ENCODE results near the gene XCL1.

XCL1 gene

DNA sequence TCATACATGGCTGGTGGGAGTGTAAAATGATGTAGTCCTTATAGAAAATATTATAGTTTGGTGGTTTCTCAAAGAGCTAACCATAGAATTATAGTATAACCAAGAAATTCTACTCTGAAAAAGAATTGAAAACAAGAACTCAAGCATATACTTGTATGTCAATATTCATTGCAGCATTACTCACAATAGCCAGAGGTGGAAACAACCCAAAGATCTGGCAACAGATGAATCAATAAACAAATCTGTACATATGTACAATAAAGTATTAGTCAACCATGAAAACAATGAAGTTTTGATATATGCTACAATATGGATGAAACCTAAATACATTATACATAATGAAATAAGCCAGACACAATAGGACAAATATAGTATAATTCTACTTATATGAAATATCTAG, 29.7 kb downstream of the XCL1 start:
- TF ChIP-seq ZNF274 (IDR thresholded peaks at IDR 0.05; ENCODE audit: low read depth, low read length) = no peak
- no peak overlapping the region for H3K4me3 ChIP-seq (ENCODE audit: low read length)

DNA sequence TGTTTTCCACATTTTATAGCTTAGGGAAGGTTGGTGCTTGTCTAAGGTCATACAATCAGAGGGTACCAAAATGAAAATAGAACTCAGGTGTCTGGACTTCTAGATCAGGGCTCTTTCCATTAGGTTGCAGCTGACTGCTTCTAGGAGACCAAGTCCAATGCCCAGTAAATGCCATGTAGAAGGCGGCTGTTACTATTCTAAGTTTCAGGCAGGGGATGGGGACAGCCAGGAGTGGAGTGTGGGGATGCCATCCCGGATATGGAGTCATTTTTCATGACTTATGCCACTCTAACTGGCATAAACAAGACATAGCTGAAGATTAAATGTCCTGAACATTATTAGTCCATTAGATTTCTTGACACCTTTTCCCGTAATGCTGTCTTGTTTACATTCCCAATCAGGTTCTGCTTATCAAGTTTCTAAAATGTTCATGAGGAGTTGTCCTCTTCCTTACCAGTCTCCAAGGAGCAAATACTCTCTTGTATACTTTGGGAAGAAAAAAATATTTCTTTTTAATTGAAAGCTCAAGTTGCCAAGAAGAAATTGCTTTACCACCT, 31.5 kb downstream of the XCL1 start:
- no peak for TF ChIP-seq ZNF274 (IDR thresholded peaks at IDR 0.05; ENCODE audit: low read depth, low read length)
- H3K4me3 ChIP-seq (ENCODE audit: low read length) = no peak overlapping the region

DNA sequence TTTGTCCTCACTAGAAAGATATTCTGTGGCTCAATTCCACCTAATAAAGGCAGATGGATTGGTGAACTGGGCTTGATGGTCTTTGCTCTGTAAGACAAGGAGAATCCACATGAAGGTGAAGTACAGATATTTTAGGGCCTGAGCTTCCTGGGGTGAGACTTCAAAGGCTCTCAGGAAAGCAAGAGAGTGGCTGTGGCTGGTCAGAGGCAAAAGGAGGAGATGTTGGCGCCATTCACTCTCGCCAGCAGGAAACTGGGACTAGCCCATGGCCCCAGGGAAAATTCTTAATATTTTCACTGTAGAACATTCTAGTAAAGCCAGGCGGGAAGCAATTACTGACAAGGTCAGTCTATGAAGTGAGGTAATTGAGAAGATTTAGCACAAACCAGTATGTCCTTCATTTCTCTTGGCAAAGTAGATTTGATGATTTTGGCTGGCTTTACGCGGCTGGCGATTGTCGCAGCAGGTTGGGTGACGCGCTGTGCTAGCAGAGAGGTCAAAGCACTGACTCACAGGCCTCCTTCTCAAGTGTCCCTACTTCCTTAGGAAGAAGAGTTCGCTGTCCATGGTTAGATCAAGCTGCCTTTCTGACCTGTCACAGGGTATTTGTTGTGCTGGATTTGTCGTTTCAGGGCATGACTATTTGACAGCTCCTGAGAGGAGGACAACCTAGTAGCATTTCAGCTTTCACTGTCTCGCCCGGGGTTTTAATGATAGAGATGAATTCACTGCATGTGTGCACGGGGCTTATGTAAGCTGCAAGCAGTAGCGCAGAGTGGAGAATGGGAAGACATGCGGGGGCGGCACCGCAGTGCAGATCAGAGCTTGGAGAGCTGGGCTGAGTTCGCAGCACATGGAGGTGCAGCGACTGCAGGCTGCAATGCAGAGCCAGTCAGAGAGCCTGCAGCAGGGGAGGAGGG, 32.7 kb downstream of the XCL1 start:
- no peak for TF ChIP-seq ZNF274 (IDR thresholded peaks at IDR 0.05; ENCODE audit: low read depth, low read length)
- H3K4me3 ChIP-seq (ENCODE audit: low read length) = no peak overlapping the region

GRCh38 chr1:168609741-168610510, 33.5 kb downstream of the XCL1 start:
- H3K4me3 ChIP-seq (ENCODE audit: low read length) = no peak overlapping the region
- no peak for TF ChIP-seq ZNF274 (IDR thresholded peaks at IDR 0.05; ENCODE audit: low read depth, low read length)

DNA sequence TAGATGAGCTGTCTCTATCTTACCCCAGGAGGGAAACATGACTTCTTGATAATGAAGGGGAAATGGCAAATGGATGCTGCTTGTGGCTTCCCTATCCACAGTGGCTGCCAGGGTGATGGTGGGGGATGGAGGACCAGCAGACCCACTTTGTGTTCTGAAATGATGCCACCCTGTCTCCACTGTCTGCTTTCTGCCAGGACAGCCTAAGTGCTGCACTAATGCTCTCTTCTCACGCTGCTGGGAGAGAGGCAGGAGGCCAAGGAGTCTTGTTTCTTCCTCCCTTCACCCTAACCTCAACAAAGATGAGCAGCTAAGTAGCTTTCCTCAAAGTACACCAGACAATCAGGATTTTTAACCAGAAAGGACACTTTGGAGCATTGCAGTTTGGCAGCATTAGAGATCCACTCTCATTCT, 36.6 kb downstream of the XCL1 start:
- no peak for TF ChIP-seq ZNF274 (IDR thresholded peaks at IDR 0.05; ENCODE audit: low read depth, low read length)
- H3K4me3 ChIP-seq (ENCODE audit: low read length) = no peak overlapping the region

DNA sequence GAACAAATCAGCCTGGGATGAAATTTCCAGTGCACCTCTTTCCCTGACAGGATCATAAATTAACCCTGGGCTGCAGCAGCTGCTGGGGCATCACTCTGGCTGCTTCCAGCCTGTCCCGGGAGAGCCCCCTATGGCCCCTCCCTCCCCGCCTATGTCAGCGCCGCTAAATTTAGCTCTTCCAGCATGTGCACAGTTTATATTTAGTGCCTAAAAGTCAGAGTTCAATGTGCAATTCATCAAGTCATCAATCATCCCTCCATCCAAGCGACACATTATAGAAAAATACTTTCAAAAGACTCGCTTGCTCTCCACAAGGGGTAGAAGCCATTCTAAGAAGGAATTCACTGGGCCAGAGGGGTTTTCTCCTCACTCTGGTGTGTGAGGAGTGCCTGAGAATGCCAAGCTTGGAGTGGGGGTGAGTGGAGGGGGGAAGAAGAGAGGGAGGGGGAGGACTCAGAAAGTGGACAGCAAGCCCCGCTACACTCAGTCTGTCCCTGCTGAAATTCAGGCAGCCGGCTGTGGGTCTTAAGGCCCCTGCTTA, 37.4 kb downstream of the XCL1 start:
- no peak overlapping the region for H3K4me3 ChIP-seq (ENCODE audit: low read length)
- no peak for TF ChIP-seq ZNF274 (IDR thresholded peaks at IDR 0.05; ENCODE audit: low read depth, low read length)

GRCh38 chr1:168614235-168614634, 37.8 kb downstream of the XCL1 start:
- H3K4me3 ChIP-seq (ENCODE audit: low read length) = no peak overlapping the region
- TF ChIP-seq ZNF274 (IDR thresholded peaks at IDR 0.05; ENCODE audit: low read depth, low read length) = no peak

- H3K4me3 ChIP-seq (ENCODE audit: low read length) = no peak overlapping the region
- no peak for TF ChIP-seq ZNF274 (IDR thresholded peaks at IDR 0.05; ENCODE audit: low read depth, low read length)
Observed at GRCh38 chr1:168615965-168616364, 39.6 kb downstream of the XCL1 start.

DNA sequence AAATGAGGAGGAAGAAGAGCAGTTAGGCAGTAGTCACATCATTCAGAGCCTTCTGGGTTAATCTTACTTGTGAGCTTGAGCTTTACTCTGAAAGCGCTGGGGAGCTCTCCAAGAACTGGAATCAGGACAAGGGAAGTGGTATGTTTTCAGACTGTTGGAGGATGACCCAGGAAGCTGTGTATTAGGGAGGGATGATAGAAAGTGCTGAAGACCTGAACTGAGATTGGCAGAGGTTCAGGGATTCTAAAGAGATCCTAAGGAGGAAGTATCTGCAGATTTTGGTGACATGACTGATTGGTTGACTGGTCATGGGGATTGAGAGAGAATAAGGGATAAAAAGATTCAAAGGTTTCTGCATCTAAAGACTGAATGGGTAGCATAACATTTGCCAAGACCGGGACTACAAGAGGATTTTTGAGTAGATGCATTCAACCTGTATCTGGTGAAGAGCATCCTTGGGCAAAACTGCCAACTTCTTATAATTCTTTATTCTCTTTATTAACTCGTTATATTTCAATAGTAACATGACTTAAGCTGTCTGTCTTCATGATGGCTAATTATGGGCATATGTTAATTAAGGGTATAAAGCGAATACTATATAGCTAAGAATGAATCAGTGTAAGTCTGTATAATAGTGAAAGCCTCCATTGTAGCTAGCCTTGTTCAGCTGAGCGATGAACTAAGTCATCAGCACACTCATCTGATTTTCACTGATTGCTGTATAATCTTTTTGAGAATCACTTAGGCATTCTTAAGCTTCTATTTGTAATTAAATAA, 41.8 kb downstream of the XCL1 start:
- no peak for TF ChIP-seq ZNF274 (IDR thresholded peaks at IDR 0.05; ENCODE audit: low read depth, low read length)
- H3K4me3 ChIP-seq (ENCODE audit: low read length) = no peak overlapping the region

DNA sequence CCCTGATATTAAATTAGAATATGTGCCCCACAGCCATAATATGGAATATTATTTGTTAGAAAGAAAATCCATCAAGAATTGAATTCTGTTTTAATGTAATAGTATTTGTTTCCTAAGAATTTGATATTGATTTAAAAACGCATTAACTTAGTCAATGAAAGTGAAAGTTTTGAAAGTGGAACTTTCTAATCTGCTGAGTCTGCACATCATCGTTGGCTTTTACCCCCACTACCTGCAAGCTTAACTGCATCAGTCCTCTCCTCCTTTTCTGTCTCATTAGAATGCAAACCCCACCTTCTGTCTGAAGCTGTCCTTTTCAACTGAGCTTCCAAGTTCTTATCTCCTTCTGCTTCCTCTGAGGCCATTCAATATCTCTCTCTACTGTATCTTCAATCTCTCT, 42.5 kb downstream of the XCL1 start:
- H3K4me3 ChIP-seq (ENCODE audit: low read length) = no peak overlapping the region
- no peak for TF ChIP-seq ZNF274 (IDR thresholded peaks at IDR 0.05; ENCODE audit: low read depth, low read length)

- H3K4me3 ChIP-seq (ENCODE audit: low read length) = no peak overlapping the region
- no peak for TF ChIP-seq ZNF274 (IDR thresholded peaks at IDR 0.05; ENCODE audit: low read depth, low read length)
Observed at GRCh38 chr1:168621356-168621755, 45.0 kb downstream of the XCL1 start.

DNA sequence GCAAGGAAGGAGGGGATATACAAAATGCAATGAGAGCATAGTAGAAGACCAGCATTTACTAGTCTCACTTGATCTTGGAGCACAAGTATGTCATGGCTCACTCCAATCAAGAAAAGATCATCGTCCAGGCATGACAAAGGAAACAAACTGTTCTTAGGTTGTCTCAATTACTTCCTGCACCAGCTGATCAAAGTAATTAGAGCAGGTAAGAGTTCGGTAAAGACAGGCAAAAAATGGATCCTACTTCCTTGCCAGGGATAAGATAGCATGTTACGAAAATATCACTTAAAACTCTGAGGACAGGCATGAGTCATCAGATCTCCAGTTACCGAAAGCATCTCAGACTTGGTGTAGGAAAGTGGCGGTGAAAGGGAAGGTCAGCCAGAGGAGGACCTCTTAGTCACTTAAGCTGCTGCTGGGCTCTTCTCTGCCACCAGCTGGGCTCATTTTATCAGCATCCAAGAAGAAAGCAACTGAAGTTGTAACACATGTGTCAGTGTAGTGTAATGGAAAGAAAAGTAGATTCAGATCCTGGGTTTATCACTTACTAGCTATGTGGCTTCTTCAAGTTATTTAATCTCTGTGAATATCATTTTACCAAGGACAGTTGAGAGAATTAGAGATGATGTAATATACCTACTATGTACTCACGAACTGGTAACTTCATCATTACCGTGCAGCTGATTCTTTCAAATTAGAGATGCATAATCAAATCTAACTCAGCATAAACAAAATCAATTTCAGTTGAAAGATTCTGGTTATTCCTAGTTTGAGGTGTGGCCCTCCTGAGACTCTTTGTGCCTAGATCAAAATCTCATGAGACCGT, 46.8 kb downstream of the XCL1 start:
- TF ChIP-seq ZNF274 (IDR thresholded peaks at IDR 0.05; ENCODE audit: low read depth, low read length) = no peak

GRCh38 chr1:168623831-168624230, 47.4 kb downstream of the XCL1 start:
- TF ChIP-seq ZNF274 (IDR thresholded peaks at IDR 0.05; ENCODE audit: low read depth, low read length) = no peak
- no peak overlapping the region for H3K4me3 ChIP-seq (ENCODE audit: low read length)

More for the DNA sequence above, 46.8 kb downstream of the XCL1 start:
- H3K4me3 ChIP-seq (ENCODE audit: low read length) = no peak overlapping the region

All from GM08714 (cell line).